GM19438 (cell line): ENCODE measurements around the gene PHACTR3.

Experiments used
- ATAC-seq: cut with Tn5 transposase; IDR thresholded peaks from one replicate; pipeline ENCODE4 v1.9.1; 2021; ENCODE audit warnings: low read depth; ENCODE audit not compliant: unreplicated experiment

PHACTR3 gene

GRCh38 chr20:59667981-59668515, 63.7 kb downstream of the PHACTR3 start:
- ATAC-seq = no peak

- ATAC-seq = no peak
Measured at GRCh38 chr20:59668926-59669850, 64.8 kb downstream of the PHACTR3 start.

- no peak for ATAC-seq
Measured at GRCh38 chr20:59670786-59671492, 66.6 kb downstream of the PHACTR3 start.

- ATAC-seq = no peak
Measured at GRCh38 chr20:59671661-59672471, 67.5 kb downstream of the PHACTR3 start.

GRCh38 chr20:59672576-59672975, 68.2 kb downstream of the PHACTR3 start:
- no peak for ATAC-seq

- ATAC-seq = no peak
Measured at GRCh38 chr20:59673288-59673997, 69.1 kb downstream of the PHACTR3 start.

GRCh38 chr20:59673998-59674445, 69.7 kb downstream of the PHACTR3 start:
- ATAC-seq = no peak

- ATAC-seq = no peak
Measured at GRCh38 chr20:59676126-59676850, 71.9 kb downstream of the PHACTR3 start.

- no peak for ATAC-seq
Measured at GRCh38 chr20:59676851-59677182, 72.5 kb downstream of the PHACTR3 start.

GRCh38 chr20:59677586-59677985, 73.2 kb downstream of the PHACTR3 start:
- ATAC-seq = no peak

- no peak for ATAC-seq
Measured at GRCh38 chr20:59678288-59678687, 73.9 kb downstream of the PHACTR3 start.

GRCh38 chr20:59678951-59679350, 74.6 kb downstream of the PHACTR3 start:
- ATAC-seq = no peak

- ATAC-seq = no peak
Measured at GRCh38 chr20:59680148-59680650, 75.9 kb downstream of the PHACTR3 start.

- ATAC-seq = no peak
Measured at GRCh38 chr20:59680852-59681251, 76.5 kb downstream of the PHACTR3 start.

GRCh38 chr20:59682603-59683002, 78.3 kb downstream of the PHACTR3 start:
- ATAC-seq = no peak

- no peak for ATAC-seq
Measured at GRCh38 chr20:59683181-59683580, 78.8 kb downstream of the PHACTR3 start.

GRCh38 chr20:59684685-59685242, 80.4 kb downstream of the PHACTR3 start:
- ATAC-seq = no peak

- ATAC-seq = no peak
Measured at GRCh38 chr20:59686404-59687346, 82.3 kb downstream of the PHACTR3 start.
